CD4-positive, CD25-positive, alpha-beta regulatory T cell (primary cell): ENCODE data around the gene MLF1. TPM values are rescaled to one million over a fixed set of nuclear protein-coding genes. Genes with fewer than 3 reads are reported as not detected.
A peak's percentile ranks its signal among the peaks of the same experiment; 100 is the strongest.

Experiments used
- ATAC-seq, 2 donors: fragments of 150-1000 bp; cut with Tn5 transposase; one replicate each; pipeline ENCODE4 v1.10.0; 2021; ENCODE audit warnings: low read depth in 2 of 2, moderate number of reproducible peaks in 2 of 2, moderate library complexity in 1 of 2
- DNase-seq, 3 donors: peaks; one replicate each; pipeline versions ENCODE4 v3.0.0 to v3.0.0-alpha.2; 2012 to 2022; ENCODE audit warnings: mixed read lengths in 1 of 3
- H3K27ac ChIP-seq: one replicate; pipeline ENCODE4 v1.7.0; 2013; ENCODE audit warnings: mild to moderate bottlenecking, low read length; ENCODE audit not compliant: insufficient read depth, poor library complexity, severe bottlenecking
- H3K27me3 ChIP-seq: one replicate; pipeline ENCODE4 v1.7.0; 2013; ENCODE audit warnings: low read length; ENCODE audit not compliant: control insufficient read depth, insufficient read depth
- H3K36me3 ChIP-seq: one replicate; pipeline ENCODE4 v1.7.0; 2013; ENCODE audit warnings: mild to moderate bottlenecking, low read length, moderate library complexity; ENCODE audit not compliant: control insufficient read depth, insufficient read depth
- H3K4me1 ChIP-seq: 2 replicates; pipeline ENCODE4 v1.7.0; 2013; ENCODE audit warnings: mild to moderate bottlenecking, low read length; ENCODE audit not compliant: insufficient read depth, control insufficient read depth, poor library complexity, severe bottlenecking
- H3K4me3 ChIP-seq: one replicate; pipeline ENCODE4 v1.7.0; 2013; ENCODE audit warnings: low read depth, mild to moderate bottlenecking, low read length, moderate library complexity
- H3K9me3 ChIP-seq, 2 experiments: 1 replicate in 1 of 2; 2 replicates in 1 of 2; pipeline ENCODE4 v1.7.0; 2013; ENCODE audit warnings: low read length in 2 of 2, mild to moderate bottlenecking in 1 of 2, moderate library complexity in 1 of 2; ENCODE audit not compliant: control insufficient read depth in 2 of 2
- H3K27ac Mint-ChIP-seq, 3 donors: one replicate each; pipeline ENCODE4 v1.8.0; 2020 to 2022; ENCODE audit warnings: mild to moderate bottlenecking in 3 of 3, mixed read lengths in 3 of 3, moderate library complexity in 2 of 3
- H3K27me3 Mint-ChIP-seq: one replicate; pipeline ENCODE4 v1.8.0; 2022; ENCODE audit warnings: mild to moderate bottlenecking, mixed read lengths
- H3K36me3 Mint-ChIP-seq: one replicate; pipeline ENCODE4 v1.8.0; 2020; ENCODE audit warnings: mixed read lengths
- H3K4me1 Mint-ChIP-seq, 4 donors: one replicate each; pipeline ENCODE4 v1.8.0; 2020 to 2022; ENCODE audit warnings: mixed read lengths in 4 of 4, mild to moderate bottlenecking in 1 of 4
- H3K4me3 Mint-ChIP-seq, 4 donors: one replicate each; pipeline ENCODE4 v1.8.0; 2020 to 2022; ENCODE audit warnings: mild to moderate bottlenecking in 4 of 4, mixed read lengths in 4 of 4, moderate library complexity in 3 of 4
- H3K9me3 Mint-ChIP-seq, 7 donors: one replicate each; pipeline ENCODE4 v1.8.0; 2020 to 2022; ENCODE audit warnings: mixed read lengths in 7 of 7, mild to moderate bottlenecking in 3 of 7, moderate library complexity in 2 of 7
- polyA plus RNA-seq, 4 donors: library from polyadenylated mRNA; unstranded; fragments of 300-500 nt; fragmentation: Illumina TruSeq; gene quantifications; one replicate each; pipeline ENCODE4 v1.2.3, GENCODE V29; 2021
- total RNA-seq: library from RNA; stranded (reverse); gene quantifications from one replicate; pipeline ENCODE4 v1.2.3, GENCODE V29; 2022

The MLF1 gene
- total and polyA plus RNA-seq, 5 donors from 2014 or later = 5.2 to 8.3 (median 5.5) TPM

GRCh38 chr3:158590223-158590622 is 19.2 kb downstream of the MLF1 start:
- H3K27me3 ChIP-seq = no peaks in the 10 kb centered on the region
- no peak overlapping the region for H3K4me3 ChIP-seq
- no peak overlapping the region for H3K27ac ChIP-seq
- no peak overlapping the region for H3K27ac Mint-ChIP-seq
- DNase-seq = no peak
- no peaks in the 10 kb centered on the region for H3K36me3 Mint-ChIP-seq
- no peaks in the 10 kb centered on the region for H3K4me1 ChIP-seq
- H3K4me3 Mint-ChIP-seq = no peak overlapping the region
- no peaks in the 10 kb centered on the region for H3K36me3 ChIP-seq
- peaks cover 0 to 4% (median 0%) of the 10 kb centered on the region in 7 donors for H3K9me3 Mint-ChIP-seq
- H3K4me1 Mint-ChIP-seq = no peaks in the 10 kb centered on the region
- H3K9me3 ChIP-seq = no peaks in the 10 kb centered on the region
- H3K27me3 Mint-ChIP-seq = peaks cover 18% of the 10 kb centered on the region
- ATAC-seq = no peak

DNA sequence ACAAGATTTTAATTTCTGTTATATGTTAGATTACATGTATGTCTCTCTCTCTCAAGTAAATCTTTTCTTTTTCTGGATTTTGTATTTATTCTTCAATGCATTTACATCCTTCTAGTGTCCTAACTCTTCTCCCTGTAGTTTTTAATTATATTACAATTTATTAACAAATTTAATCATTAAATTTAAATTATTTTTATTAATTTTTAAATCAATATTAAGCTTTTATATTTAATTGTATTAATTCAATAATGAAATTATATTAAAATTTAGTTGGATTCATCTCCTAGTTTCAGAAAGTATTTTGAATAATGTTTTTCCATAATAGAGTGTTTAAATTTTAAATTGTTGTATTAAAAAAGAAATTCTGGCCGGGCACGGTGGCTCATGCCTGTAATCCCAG is 29.8 kb downstream of the MLF1 start:
- no peaks in the 10 kb centered on the region for H3K27me3 ChIP-seq
- ATAC-seq = no peak
- H3K4me1 Mint-ChIP-seq = no peaks in the 10 kb centered on the region
- H3K9me3 ChIP-seq = no peaks in the 10 kb centered on the region
- no peak overlapping the region for H3K4me3 ChIP-seq
- H3K4me1 ChIP-seq = no peaks in the 10 kb centered on the region
- H3K27ac Mint-ChIP-seq = no peak overlapping the region
- DNase-seq = no peak
- H3K4me3 Mint-ChIP-seq = no peak overlapping the region
- H3K36me3 Mint-ChIP-seq = no peaks in the 10 kb centered on the region
- no peaks in the 10 kb centered on the region for H3K9me3 Mint-ChIP-seq
- no peaks in the 10 kb centered on the region for H3K36me3 ChIP-seq
- no peak overlapping the region for H3K27ac ChIP-seq
- peaks cover 5% of the 10 kb centered on the region for H3K27me3 Mint-ChIP-seq

- no peak for DNase-seq
- Histone ChIP-seq H3K27ac (no peak overlapping the region), H3K9me3 (no peaks in the 10 kb centered on the region), H3K36me3 (no peaks in the 10 kb centered on the region), H3K4me3 (no peak overlapping the region), H3K27me3 (no peaks in the 10 kb centered on the region), H3K4me1 (no peaks in the 10 kb centered on the region)
- Mint-ChIP-seq H3K27ac (no peak overlapping the region), H3K36me3 (no peaks in the 10 kb centered on the region), H3K4me1 (no peaks in the 10 kb centered on the region), H3K27me3 (peaks cover 5% of the 10 kb centered on the region), H3K4me3 (no peak overlapping the region), H3K9me3 (no peaks in the 10 kb centered on the region)
- no peak for ATAC-seq
Measured at GRCh38 chr3:158602227-158602626, 31.2 kb downstream of the MLF1 start.

GRCh38 chr3:158617982-158618875 is 47.2 kb downstream of the MLF1 start:
- H3K4me1 Mint-ChIP-seq = no peaks in the 10 kb centered on the region
- DNase-seq (no peak), ATAC-seq (no peak)
- H3K9me3 Mint-ChIP-seq = peaks cover 0 to 12% (median 3%) of the 10 kb centered on the region in 7 donors
- H3K4me1 ChIP-seq = no peaks in the 10 kb centered on the region
- peaks cover 5 to 16% of the 10 kb centered on the region in 2 experiments for H3K9me3 ChIP-seq
- H3K27me3 Mint-ChIP-seq = peaks cover 15% of the 10 kb centered on the region
- no peaks in the 10 kb centered on the region for H3K36me3 ChIP-seq
- no peak overlapping the region for H3K4me3 ChIP-seq
- no peak overlapping the region for H3K4me3 Mint-ChIP-seq
- H3K36me3 Mint-ChIP-seq = no peaks in the 10 kb centered on the region
- no peak overlapping the region for H3K27ac Mint-ChIP-seq
- H3K27ac ChIP-seq = no peak overlapping the region
- H3K27me3 ChIP-seq = no peaks in the 10 kb centered on the region

GRCh38 chr3:158625881-158626280 is 54.9 kb downstream of the MLF1 start:
- no peak overlapping the region for H3K27ac Mint-ChIP-seq
- no peak for ATAC-seq
- DNase-seq = no peak

GRCh38 chr3:158631981-158632380 is 61.0 kb downstream of the MLF1 start:
- H3K36me3 ChIP-seq = no peaks in the 10 kb centered on the region
- H3K27ac Mint-ChIP-seq = no peak overlapping the region
- H3K27me3 Mint-ChIP-seq = peaks cover 15% of the 10 kb centered on the region
- peaks cover 0 to 9% (median 0%) of the 10 kb centered on the region in 7 donors for H3K9me3 Mint-ChIP-seq
- H3K4me1 Mint-ChIP-seq = no peaks in the 10 kb centered on the region
- H3K36me3 Mint-ChIP-seq = no peaks in the 10 kb centered on the region
- H3K4me3 Mint-ChIP-seq = no peak overlapping the region
- H3K9me3 ChIP-seq = no peaks in the 10 kb centered on the region
- H3K4me3 ChIP-seq = no peak overlapping the region
- no peak for ATAC-seq
- DNase-seq = no peak
- H3K27me3 ChIP-seq = peaks cover 3% of the 10 kb centered on the region
- H3K27ac ChIP-seq = no peak overlapping the region
- H3K4me1 ChIP-seq = no peaks in the 10 kb centered on the region

More at GRCh38 chr3:158625881-158626280, 54.9 kb downstream of the MLF1 start:
- no peaks in the 10 kb centered on the region for H3K4me1 ChIP-seq
- Mint-ChIP-seq H3K36me3 (no peaks in the 10 kb centered on the region), H3K4me1 (no peaks in the 10 kb centered on the region), H3K4me3 (no peak overlapping the region), H3K9me3 (peaks cover 0 to 10% (median 0%) of the 10 kb centered on the region in 7 donors), H3K27me3 (peaks cover 12% of the 10 kb centered on the region)
- peaks cover 3 to 6% of the 10 kb centered on the region in 2 experiments for H3K9me3 ChIP-seq
- no peaks in the 10 kb centered on the region for H3K36me3 ChIP-seq
- peaks cover 3% of the 10 kb centered on the region for H3K27me3 ChIP-seq
- H3K27ac ChIP-seq = no peak overlapping the region
- no peak overlapping the region for H3K4me3 ChIP-seq

GRCh38 chr3:158640646-158641045 is 69.7 kb downstream of the MLF1 start:
- H3K9me3 ChIP-seq = no peaks in the 10 kb centered on the region
- peaks cover 13% of the 10 kb centered on the region for H3K4me1 ChIP-seq
- ATAC-seq = no peak
- no peak overlapping the region for H3K4me3 ChIP-seq
- no peaks in the 10 kb centered on the region for H3K36me3 ChIP-seq
- no peak overlapping the region for H3K4me3 Mint-ChIP-seq
- no peaks in the 10 kb centered on the region for H3K36me3 Mint-ChIP-seq
- H3K4me1 Mint-ChIP-seq = peaks cover 5 to 32% (median 19%) of the 10 kb centered on the region in 4 donors
- no peak for DNase-seq
- peaks cover 4% of the 10 kb centered on the region for H3K27me3 Mint-ChIP-seq
- no peak overlapping the region for H3K27ac Mint-ChIP-seq
- H3K27ac ChIP-seq = no peak overlapping the region
- no peaks in the 10 kb centered on the region for H3K9me3 Mint-ChIP-seq
- no peaks in the 10 kb centered on the region for H3K27me3 ChIP-seq

GRCh38 chr3:158642005-158642404 is 71.0 kb downstream of the MLF1 start:
- H3K27ac Mint-ChIP-seq = peak overlapping the region in 1 of 3 donors; percentile 28

More at GRCh38 chr3:158642005-158642404, 71.0 kb downstream of the MLF1 start:
- H3K4me3 Mint-ChIP-seq = peak overlapping the region in 3 of 4 donors; percentile 25 to 81 (median 34)
- Histone ChIP-seq H3K27me3 (no peaks in the 10 kb centered on the region), H3K9me3 (no peaks in the 10 kb centered on the region), H3K27ac (no peak overlapping the region), H3K4me1 (peaks cover 15% of the 10 kb centered on the region), H3K4me3 (peak overlapping the region; percentile 32), H3K36me3 (peaks cover 6% of the 10 kb centered on the region)
- no peaks in the 10 kb centered on the region for H3K9me3 Mint-ChIP-seq
- peak in 2 of 3 donors; percentile 37 to 40 for DNase-seq
- peaks cover 5 to 42% (median 27%) of the 10 kb centered on the region in 4 donors for H3K4me1 Mint-ChIP-seq
- peaks cover 4% of the 10 kb centered on the region for H3K27me3 Mint-ChIP-seq
- no peak for ATAC-seq
- H3K36me3 Mint-ChIP-seq = peaks cover 6% of the 10 kb centered on the region
